ENCODE data around the gene DENND10.

Gene DENND10

GRCh38 chr10:119119400-119119799, 15.5 kb downstream of the DENND10 start:
- Histone ChIP-seq H3K36me3 (ENCODE audit: insufficient read depth, low read length) (peaks cover 15% of the 10 kb centered on the region), H3K4me3 (no peak overlapping the region), H3K9ac (ENCODE audit: insufficient read length) (no peak overlapping the region), H3K9me3 (ENCODE audit: low read depth, low read length) (no peaks in the 10 kb centered on the region), H3K27ac (no peak overlapping the region)
- no peak for TF ChIP-seq EZH2 (IDR thresholded peaks at IDR 0.05)
- no peak for TF ChIP-seq POLR2AphosphoS5 (IDR thresholded peaks at IDR 0.05; ENCODE audit: borderline replicate concordance, low read depth, low read length)
- no peak for TF ChIP-seq FOXP2 (optimal IDR thresholded peaks at IDR 0.05; ENCODE audit: control extremely low read depth, extremely low read length, insufficient read depth)
- no peak for DNase-seq (ENCODE audit: low read depth, low spot score)

DNA sequence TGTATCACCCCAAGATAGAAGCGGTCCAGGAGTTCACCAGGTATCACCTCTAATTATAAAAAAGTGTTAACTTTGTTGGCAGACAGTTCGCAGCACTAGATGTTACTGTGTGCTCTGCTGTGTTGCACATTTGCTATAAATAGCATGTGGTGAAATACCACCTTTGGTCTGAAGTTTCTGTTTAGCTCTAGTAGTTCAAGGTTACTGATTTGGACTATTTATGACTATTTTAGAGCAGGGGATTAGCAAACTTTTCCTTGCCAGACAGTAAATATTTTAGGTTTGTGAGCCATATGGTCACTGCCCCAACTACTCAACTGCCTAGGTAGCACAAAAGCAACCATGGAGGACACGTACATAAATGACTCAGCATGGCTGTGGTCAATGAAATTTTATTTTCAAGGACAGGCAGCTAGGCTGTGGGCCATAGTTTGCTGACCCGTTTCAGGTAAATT, 16.5 kb downstream of the DENND10 start:
- no peaks in the 10 kb centered on the region for H3K9me3 ChIP-seq (ENCODE audit: low read depth, low read length)
- TF ChIP-seq POLR2AphosphoS5 (IDR thresholded peaks at IDR 0.05; ENCODE audit: borderline replicate concordance, low read depth, low read length), result no peak
- no peak for TF ChIP-seq FOXP2 (optimal IDR thresholded peaks at IDR 0.05; ENCODE audit: control extremely low read depth, extremely low read length, insufficient read depth)
- no peak for TF ChIP-seq EZH2 (IDR thresholded peaks at IDR 0.05)
- H3K36me3 ChIP-seq (ENCODE audit: insufficient read depth, low read length), result peaks cover 15% of the 10 kb centered on the region
- H3K27ac ChIP-seq, result no peak overlapping the region
- no peak overlapping the region for H3K4me3 ChIP-seq
- H3K9ac ChIP-seq (ENCODE audit: insufficient read length), result no peak overlapping the region
- DNase-seq (ENCODE audit: low read depth, low spot score), result no peak

DNA sequence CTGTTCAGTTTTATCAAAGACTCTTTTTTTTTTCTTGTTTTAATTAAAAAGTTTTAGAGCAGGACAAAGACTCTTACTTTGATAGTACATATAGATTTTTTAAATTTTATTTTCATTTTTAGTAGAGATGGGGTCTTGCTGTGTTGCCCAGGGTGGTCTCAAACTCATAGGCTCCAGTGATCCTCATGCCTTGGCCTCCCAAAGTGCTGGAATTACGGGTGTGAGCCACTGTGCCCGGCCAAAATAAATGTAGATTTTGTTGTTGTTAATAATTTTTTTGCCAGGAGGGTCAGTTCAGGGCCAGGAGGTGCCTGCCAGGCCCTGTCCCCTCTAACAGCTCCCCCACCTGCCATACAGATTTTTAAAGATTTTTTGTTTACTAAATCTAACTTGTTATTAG, 17.0 kb downstream of the DENND10 start:
- peaks cover 16% of the 10 kb centered on the region for H3K36me3 ChIP-seq (ENCODE audit: insufficient read depth, low read length)
- no peak overlapping the region for H3K9ac ChIP-seq (ENCODE audit: insufficient read length)
- H3K27ac ChIP-seq, result no peak overlapping the region
- H3K9me3 ChIP-seq (ENCODE audit: low read depth, low read length), result no peaks in the 10 kb centered on the region
- no peak for DNase-seq (ENCODE audit: low read depth, low spot score)
- TF ChIP-seq FOXP2 (optimal IDR thresholded peaks at IDR 0.05; ENCODE audit: control extremely low read depth, extremely low read length, insufficient read depth), result no peak
- no peak for TF ChIP-seq POLR2AphosphoS5 (IDR thresholded peaks at IDR 0.05; ENCODE audit: borderline replicate concordance, low read depth, low read length)
- TF ChIP-seq EZH2 (IDR thresholded peaks at IDR 0.05), result no peak
- no peak overlapping the region for H3K4me3 ChIP-seq

DNA sequence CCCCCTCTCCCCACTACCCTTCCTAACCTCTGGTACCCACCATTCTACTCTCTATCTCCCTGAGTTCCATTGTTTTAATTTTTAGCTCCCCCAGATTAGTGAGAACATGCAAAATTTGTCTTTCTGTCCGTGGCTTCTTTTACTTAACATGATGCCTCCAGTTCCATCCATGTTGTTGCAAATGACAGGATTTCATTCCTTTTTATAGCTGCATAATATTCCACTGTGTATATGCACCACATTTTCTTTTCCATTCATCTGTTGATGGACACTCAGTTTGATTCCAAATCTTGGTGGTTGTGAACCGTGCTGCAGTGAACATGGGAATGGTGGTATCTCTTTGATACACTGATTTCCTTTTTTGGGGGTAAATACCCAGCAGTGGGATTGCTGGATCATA, 22.0 kb downstream of the DENND10 start:
- TF ChIP-seq POLR2AphosphoS5 (IDR thresholded peaks at IDR 0.05; ENCODE audit: borderline replicate concordance, low read depth, low read length), result no peak
- no peak for TF ChIP-seq EZH2 (IDR thresholded peaks at IDR 0.05)
- no peak for TF ChIP-seq FOXP2 (optimal IDR thresholded peaks at IDR 0.05; ENCODE audit: control extremely low read depth, extremely low read length, insufficient read depth)
- Histone ChIP-seq H3K9ac (ENCODE audit: insufficient read length) (no peak overlapping the region), H3K9me3 (ENCODE audit: low read depth, low read length) (no peaks in the 10 kb centered on the region), H3K4me3 (no peak overlapping the region), H3K36me3 (ENCODE audit: insufficient read depth, low read length) (peaks cover 27% of the 10 kb centered on the region; the same call in 1 of the 2 replicates), H3K27ac (no peak overlapping the region)
- no peak for DNase-seq (ENCODE audit: low read depth, low spot score)

DNA sequence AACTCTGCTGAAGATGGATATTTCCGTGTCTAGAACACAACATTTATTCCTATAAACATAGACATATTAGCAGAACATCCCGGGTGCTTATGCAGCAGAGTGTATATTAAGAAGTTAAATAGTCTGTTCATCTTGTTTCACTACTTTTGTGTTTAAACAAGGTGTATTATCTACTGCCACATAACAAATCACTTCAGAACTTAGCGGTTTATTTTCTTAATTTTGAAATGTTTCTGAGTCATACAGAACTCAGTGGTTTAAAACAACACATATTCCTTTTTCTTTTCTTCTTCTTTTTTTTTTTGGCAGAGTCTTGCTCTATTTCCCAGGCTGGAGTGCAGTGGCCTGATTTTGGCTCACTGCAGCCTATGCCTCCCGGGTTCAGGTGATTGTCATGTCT, 25.8 kb downstream of the DENND10 start:
- Histone ChIP-seq H3K36me3 (ENCODE audit: insufficient read depth, low read length) (peaks cover 35% of the 10 kb centered on the region; the same call in 1 of the 2 replicates), H3K9ac (ENCODE audit: insufficient read length) (no peak overlapping the region)

DNA sequence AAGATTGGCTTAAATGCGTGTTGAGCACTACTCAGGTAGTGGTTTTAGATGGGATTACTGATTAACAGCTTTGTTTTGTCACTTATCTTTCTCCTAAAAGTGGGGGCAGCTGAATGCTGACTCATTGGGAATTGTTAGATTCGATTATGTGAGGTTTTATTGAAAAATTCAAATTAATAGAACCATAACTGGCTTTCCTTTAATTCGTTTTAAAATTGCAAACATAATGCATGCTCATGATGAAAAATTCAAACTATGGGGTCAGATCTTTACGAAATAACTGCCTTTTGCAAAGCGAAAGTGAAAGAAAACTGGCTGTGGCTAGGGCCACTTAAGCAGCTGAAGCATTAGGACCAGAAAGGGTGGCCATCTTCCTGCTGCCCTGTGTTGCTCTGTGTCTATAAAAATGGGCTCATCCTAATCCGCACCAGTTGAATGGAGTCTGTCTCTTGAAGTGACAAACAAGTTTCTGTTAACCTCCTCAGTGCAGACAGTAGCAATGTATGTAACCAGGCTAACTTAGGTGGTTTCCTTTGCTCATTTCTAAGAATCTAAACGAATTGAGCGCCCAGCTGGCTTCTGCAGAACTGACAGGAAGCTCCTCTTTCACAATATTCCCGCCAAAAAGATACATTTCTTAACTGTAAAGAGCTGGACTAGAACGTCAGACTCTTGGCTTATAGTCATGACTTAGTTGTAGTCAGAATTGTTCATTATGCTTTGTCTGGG, 27.8 kb downstream of the DENND10 start:
- Histone ChIP-seq H3K9me3 (ENCODE audit: low read depth, low read length) (no peaks in the 10 kb centered on the region), H3K9ac (ENCODE audit: insufficient read length) (no peak overlapping the region), H3K4me3 (peak overlapping the region; percentile 25; the same call in 1 of the 2 replicates), H3K27ac (peak overlapping the region; percentile 48), H3K36me3 (ENCODE audit: insufficient read depth, low read length) (peaks cover 30% of the 10 kb centered on the region; the same call in 1 of the 2 replicates)
- no peak for DNase-seq (ENCODE audit: low read depth, low spot score)
- TF ChIP-seq POLR2AphosphoS5 (IDR thresholded peaks at IDR 0.05; ENCODE audit: borderline replicate concordance, low read depth, low read length) (no peak), EZH2 (IDR thresholded peaks at IDR 0.05) (no peak), FOXP2 (optimal IDR thresholded peaks at IDR 0.05; ENCODE audit: control extremely low read depth, extremely low read length, insufficient read depth) (no peak)

More for the DNA sequence above, 25.8 kb downstream of the DENND10 start:
- no peak for DNase-seq (ENCODE audit: low read depth, low spot score)
- no peak overlapping the region for H3K27ac ChIP-seq
- H3K4me3 ChIP-seq, result no peak overlapping the region
- TF ChIP-seq FOXP2 (optimal IDR thresholded peaks at IDR 0.05; ENCODE audit: control extremely low read depth, extremely low read length, insufficient read depth) (no peak), EZH2 (IDR thresholded peaks at IDR 0.05) (no peak), POLR2AphosphoS5 (IDR thresholded peaks at IDR 0.05; ENCODE audit: borderline replicate concordance, low read depth, low read length) (no peak)
- no peaks in the 10 kb centered on the region for H3K9me3 ChIP-seq (ENCODE audit: low read depth, low read length)

- Histone ChIP-seq H3K4me3 (no peak overlapping the region), H3K9me3 (ENCODE audit: low read depth, low read length) (no peaks in the 10 kb centered on the region), H3K27ac (no peak overlapping the region; the same call in 1 of the 2 replicates), H3K9ac (ENCODE audit: insufficient read length) (no peak overlapping the region), H3K36me3 (ENCODE audit: insufficient read depth, low read length) (peaks cover 30% of the 10 kb centered on the region; the same call in 1 of the 2 replicates)
- no peak for DNase-seq (ENCODE audit: low read depth, low spot score)
- TF ChIP-seq EZH2 (IDR thresholded peaks at IDR 0.05), result no peak
- no peak for TF ChIP-seq FOXP2 (optimal IDR thresholded peaks at IDR 0.05; ENCODE audit: control extremely low read depth, extremely low read length, insufficient read depth)
- no peak for TF ChIP-seq POLR2AphosphoS5 (IDR thresholded peaks at IDR 0.05; ENCODE audit: borderline replicate concordance, low read depth, low read length)
Measured at GRCh38 chr10:119132521-119133345, 28.8 kb downstream of the DENND10 start.

DNA sequence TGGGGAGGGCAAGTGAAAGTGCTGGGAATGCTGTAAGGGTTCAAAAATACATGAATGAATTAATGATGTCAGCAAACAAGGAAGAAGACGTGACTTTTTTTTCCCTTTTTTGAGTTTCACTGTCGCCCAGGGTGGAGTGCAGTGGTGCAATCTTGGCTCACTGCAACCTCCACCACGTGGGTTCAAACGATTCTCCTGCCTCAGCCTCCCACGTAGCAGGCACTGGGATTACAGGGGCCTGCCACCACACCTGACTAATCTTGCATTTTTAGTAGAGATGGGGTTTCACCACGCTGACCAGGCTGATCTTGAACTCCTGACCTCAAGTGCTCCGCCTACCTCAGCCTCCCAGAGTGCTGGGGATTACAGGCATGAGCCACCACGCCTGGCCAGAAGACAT, 30.0 kb downstream of the DENND10 start:
- no peak for DNase-seq (ENCODE audit: low read depth, low spot score)
- peaks cover 29% of the 10 kb centered on the region; the same call in 1 of the 2 replicates for H3K36me3 ChIP-seq (ENCODE audit: insufficient read depth, low read length)
- TF ChIP-seq EZH2 (IDR thresholded peaks at IDR 0.05), result no peak
- no peak for TF ChIP-seq FOXP2 (optimal IDR thresholded peaks at IDR 0.05; ENCODE audit: control extremely low read depth, extremely low read length, insufficient read depth)
- TF ChIP-seq POLR2AphosphoS5 (IDR thresholded peaks at IDR 0.05; ENCODE audit: borderline replicate concordance, low read depth, low read length), result no peak

More for the DNA sequence above, 30.0 kb downstream of the DENND10 start:
- H3K4me3 ChIP-seq, result no peak overlapping the region
- no peaks in the 10 kb centered on the region for H3K9me3 ChIP-seq (ENCODE audit: low read depth, low read length)
- H3K27ac ChIP-seq, result no peak overlapping the region
- no peak overlapping the region for H3K9ac ChIP-seq (ENCODE audit: insufficient read length)
